Activated naive CD8-positive, alpha-beta T cell treated with anti-CD3 and anti-CD28 coated beads for 36 hours (primary cell): ENCODE measurements around the gene OR2B2. TPM values are rescaled to one million over a fixed set of nuclear protein-coding genes. Genes with fewer than 3 reads are reported as not detected.
A peak's percentile ranks its signal among the peaks of the same experiment; 100 is the strongest.

ENCODE experiments used
- DNase-seq: peaks from one replicate; pipeline ENCODE4 v3.0.0; 2021
- H3K27ac Mint-ChIP-seq: one replicate; pipeline ENCODE4 v1.8.0; 2022; ENCODE audit warnings: mild to moderate bottlenecking, moderate library complexity, mixed read lengths
- H3K27me3 Mint-ChIP-seq: one replicate; pipeline ENCODE4 v1.8.0; 2022; ENCODE audit warnings: mild to moderate bottlenecking, mixed read lengths
- H3K36me3 Mint-ChIP-seq: one replicate; pipeline ENCODE4 v1.8.0; 2021; ENCODE audit warnings: mild to moderate bottlenecking, mixed read lengths
- H3K4me1 Mint-ChIP-seq: one replicate; pipeline ENCODE4 v1.8.0; 2021; ENCODE audit warnings: mixed read lengths
- H3K4me3 Mint-ChIP-seq: one replicate; pipeline ENCODE4 v1.8.0; 2022; ENCODE audit warnings: mild to moderate bottlenecking, moderate library complexity, mixed read lengths
- H3K9me3 Mint-ChIP-seq: one replicate; pipeline ENCODE4 v1.8.0; 2022; ENCODE audit warnings: mixed read lengths
- total RNA-seq, 2 experiments: library from RNA; stranded (reverse); gene quantifications; one replicate each; pipeline ENCODE4 v1.2.3, GENCODE V29; 2021

The OR2B2 gene
- total RNA-seq, 2 experiments from 2014 or later, result not detected

GRCh38 chr6:27865850-27866356 is 46.3 kb downstream of the OR2B2 start:
- H3K9me3 Mint-ChIP-seq, result no peaks in the 10 kb centered on the region
- peak overlapping the region; percentile 99 for H3K27ac Mint-ChIP-seq
- peaks cover 7% of the 10 kb centered on the region for H3K36me3 Mint-ChIP-seq
- DNase-seq, result peak; percentile 67
- H3K4me3 Mint-ChIP-seq, result peak overlapping the region; percentile 96
- H3K4me1 Mint-ChIP-seq, result peaks cover 47% of the 10 kb centered on the region
- peaks cover 24% of the 10 kb centered on the region for H3K27me3 Mint-ChIP-seq

GRCh38 chr6:27864906-27865849 is 47.0 kb downstream of the OR2B2 start:
- Mint-ChIP-seq H3K36me3 (peaks cover 7% of the 10 kb centered on the region), H3K4me3 (peak overlapping the region; percentile 96), H3K27me3 (peaks cover 24% of the 10 kb centered on the region), H3K4me1 (peaks cover 43% of the 10 kb centered on the region), H3K27ac (peak overlapping the region; percentile 99), H3K9me3 (no peaks in the 10 kb centered on the region)
- peak; percentile 83 for DNase-seq

- peak; percentile 38 for DNase-seq
- Mint-ChIP-seq H3K9me3 (no peaks in the 10 kb centered on the region), H3K4me1 (peaks cover 41% of the 10 kb centered on the region), H3K27ac (peak overlapping the region; percentile 99), H3K4me3 (peak overlapping the region; percentile 96), H3K27me3 (peaks cover 24% of the 10 kb centered on the region), H3K36me3 (peaks cover 7% of the 10 kb centered on the region)
Measured at GRCh38 chr6:27863962-27864905, 48.0 kb downstream of the OR2B2 start.

- Mint-ChIP-seq H3K27me3 (peaks cover 24% of the 10 kb centered on the region), H3K9me3 (no peaks in the 10 kb centered on the region), H3K4me1 (peaks cover 34% of the 10 kb centered on the region), H3K4me3 (no peak overlapping the region), H3K27ac (no peak overlapping the region), H3K36me3 (peaks cover 7% of the 10 kb centered on the region)
- no peak for DNase-seq
Measured at GRCh38 chr6:27862396-27863066, 49.7 kb downstream of the OR2B2 start.

- DNase-seq, result no peak
- Mint-ChIP-seq H3K4me1 (peaks cover 29% of the 10 kb centered on the region), H3K4me3 (no peak overlapping the region), H3K27me3 (peaks cover 19% of the 10 kb centered on the region), H3K27ac (no peak overlapping the region), H3K36me3 (peaks cover 2% of the 10 kb centered on the region), H3K9me3 (no peaks in the 10 kb centered on the region)
Measured at GRCh38 chr6:27861861-27862260, 50.3 kb downstream of the OR2B2 start.

GRCh38 chr6:27861276-27861840 is 50.8 kb downstream of the OR2B2 start:
- Mint-ChIP-seq H3K4me3 (no peak overlapping the region), H3K27me3 (peaks cover 14% of the 10 kb centered on the region), H3K36me3 (no peaks in the 10 kb centered on the region)

More at GRCh38 chr6:27861276-27861840, 50.8 kb downstream of the OR2B2 start:
- Mint-ChIP-seq H3K9me3 (no peaks in the 10 kb centered on the region), H3K27ac (no peak overlapping the region), H3K4me1 (peaks cover 24% of the 10 kb centered on the region)
- DNase-seq, result no peak

Other genes starting within 250 kb of the OR2B2 start
- gene OR2B6, start 44.8 kb upstream of the OR2B2 start, total RNA-seq, result not detected
- 1 to 10 TPM; 4.3 TPM for gene ZNF165, start 168.2 kb upstream of the OR2B2 start, total RNA-seq
- gene ZSCAN16, start 212.2 kb upstream of the OR2B2 start, total RNA-seq, result 1 to 10 TPM; 2.9 to 3.3 TPM
- 10 to 100 TPM; 13.8 to 14.6 TPM for gene ZKSCAN8, start 229.5 kb upstream of the OR2B2 start, total RNA-seq